NCI-H2107 treated with DMSO at 0.1 percent for 48 hours (cell line): Measurements from ENCODE around the gene YOD1.
A peak's percentile ranks its signal among the peaks of the same experiment; 100 is the strongest.

Experiments
- DNase-seq: peaks from one replicate; lab custom pipeline; 2025; ENCODE audit not compliant: unreplicated experiment; lab: John Stamatoyannopoulos, UW

YOD1 gene

GRCh38 chr1:207051191-207051943 is at the start of gene YOD1:
Gene YOD1 (minus strand): TSS chr1:207051208. CDS start chr1:207051030, 178 bp downstream.
- DNase-seq: peak; percentile 90

GRCh38 chr1:207097871-207098324 is 46.9 kb upstream of the YOD1 start:
- no peak for DNase-seq

- DNase-seq: no peak
These were observed 42.9 kb upstream of the YOD1 start for GRCh38 chr1:207093944-207094343.

- DNase-seq: no peak
These were observed 40.3 kb upstream of the YOD1 start for GRCh38 chr1:207091200-207091908.

GRCh38 chr1:207089627-207090355 is 38.8 kb upstream of the YOD1 start:
- no peak for DNase-seq

- DNase-seq: no peak
These were observed 38.0 kb upstream of the YOD1 start, which contains the start of gene C4BPB for GRCh38 chr1:207088701-207089626. Gene C4BPB (plus strand): TSS chr1:207088860. CDS start chr1:207089532, 672 bp downstream.

- DNase-seq: no peak
These were observed 37.2 kb upstream of the YOD1 start for GRCh38 chr1:207088161-207088560.

GRCh38 chr1:207085887-207086286 is 34.9 kb upstream of the YOD1 start:
- no peak for DNase-seq

- DNase-seq: peak; percentile 71
These were observed 33.7 kb upstream of the YOD1 start for GRCh38 chr1:207084701-207085180.

- no peak for DNase-seq
These were observed 33.2 kb upstream of the YOD1 start for GRCh38 chr1:207084232-207084631.

GRCh38 chr1:207081806-207082205 is 30.8 kb upstream of the YOD1 start:
- no peak for DNase-seq

- no peak for DNase-seq
These were observed 30.1 kb upstream of the YOD1 start for GRCh38 chr1:207081088-207081487.

- no peak for DNase-seq
These were observed 28.8 kb upstream of the YOD1 start for GRCh38 chr1:207079706-207080241.

GRCh38 chr1:207078578-207079132 is 27.6 kb upstream of the YOD1 start:
- DNase-seq: no peak

GRCh38 chr1:207077470-207078377 is 26.7 kb upstream of the YOD1 start:
- peak; percentile 89 for DNase-seq

GRCh38 chr1:207077012-207077411 is 26.0 kb upstream of the YOD1 start:
- DNase-seq: no peak

- DNase-seq: no peak
These were observed 25.4 kb upstream of the YOD1 start for GRCh38 chr1:207076181-207076955.
